GM19043 (cell line): ENCODE results near the gene IGSF9B.

ENCODE experiments used
- ATAC-seq: cut with Tn5 transposase; IDR thresholded peaks from one replicate; pipeline ENCODE4 v1.9.1; 2021; ENCODE audit warnings: low read depth; ENCODE audit not compliant: unreplicated experiment

Gene IGSF9B

DNA sequence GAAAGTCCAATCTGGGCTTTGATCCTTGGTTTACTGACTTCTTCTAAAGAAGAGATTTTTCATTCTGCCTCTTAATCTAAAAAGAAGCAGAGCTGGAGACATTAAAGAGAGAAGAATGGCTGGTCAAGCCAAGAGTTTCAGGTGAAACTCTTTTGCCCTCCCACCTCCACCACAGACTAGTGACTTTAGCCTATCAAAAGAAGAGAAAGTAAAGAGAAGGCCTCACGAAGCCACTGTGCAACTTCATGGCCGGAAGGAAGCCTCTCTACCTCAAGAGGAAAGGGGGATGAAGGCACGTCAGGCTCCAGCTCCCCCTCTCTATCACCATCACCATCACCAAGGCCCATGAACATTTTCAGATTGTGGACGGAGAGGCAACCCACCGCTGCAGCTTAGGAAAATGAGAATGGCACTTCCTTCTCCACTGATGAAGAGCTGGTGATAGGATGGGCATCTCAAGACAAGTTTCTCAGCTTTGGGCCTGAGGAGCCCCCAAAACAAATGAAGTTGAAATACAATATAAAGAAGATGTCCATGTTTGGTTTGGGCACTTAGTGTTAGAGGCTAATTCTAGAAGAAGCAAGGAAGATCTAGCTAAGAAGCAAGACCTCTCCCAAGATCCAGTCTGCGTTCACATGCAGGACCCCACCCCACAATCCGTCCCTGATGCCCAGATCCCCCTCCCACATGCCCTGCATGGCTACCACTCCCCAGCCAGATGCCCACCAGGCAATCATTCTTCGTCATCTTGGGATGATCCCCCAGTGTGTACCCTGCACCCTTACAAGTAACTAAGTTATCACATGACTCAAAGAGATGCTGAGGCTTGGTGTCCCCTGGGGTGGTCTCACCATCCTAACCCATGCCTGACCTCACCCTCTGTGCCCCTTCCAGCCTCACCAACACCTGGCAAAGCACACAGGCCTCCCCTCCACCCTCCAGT lies 52.6 kb downstream of the IGSF9B start:
- ATAC-seq, result no peak

DNA sequence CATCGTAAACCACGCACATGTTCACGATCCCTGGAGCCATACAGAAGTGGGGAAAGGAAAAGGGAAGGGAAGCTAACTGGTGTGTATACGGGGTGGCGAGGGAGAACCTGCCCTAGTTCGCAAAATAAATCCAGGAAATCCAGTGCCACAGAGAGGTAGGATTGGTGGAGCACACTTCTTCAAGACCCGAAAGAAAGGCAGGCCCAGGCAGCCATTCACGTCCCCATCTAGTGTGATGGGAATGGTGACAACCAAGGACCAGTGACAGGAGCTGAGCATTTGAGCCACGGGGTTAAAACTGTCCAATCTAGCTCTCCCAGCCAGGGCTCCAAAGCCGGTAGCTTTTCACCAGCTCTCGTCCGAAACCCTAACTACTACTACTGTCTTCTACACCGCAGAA lies 53.7 kb downstream of the IGSF9B start:
- ATAC-seq, result no peak

- ATAC-seq, result no peak
Observed at GRCh38 chr11:133902506-133902905, 54.3 kb downstream of the IGSF9B start.

DNA sequence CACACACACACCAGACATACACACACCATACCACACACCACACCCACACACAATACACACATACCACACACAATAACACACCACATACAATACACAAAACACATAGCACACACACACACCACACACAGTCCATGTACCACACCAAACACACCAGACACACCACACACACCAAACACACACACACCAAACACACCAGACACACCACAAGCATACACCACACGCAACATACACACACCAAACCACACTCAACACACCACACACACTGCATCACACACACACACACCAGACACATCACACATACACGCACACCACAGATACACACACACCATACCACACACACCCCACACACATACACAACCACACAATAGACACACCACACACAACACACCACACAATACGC lies 54.8 kb downstream of the IGSF9B start:
- no peak for ATAC-seq

DNA sequence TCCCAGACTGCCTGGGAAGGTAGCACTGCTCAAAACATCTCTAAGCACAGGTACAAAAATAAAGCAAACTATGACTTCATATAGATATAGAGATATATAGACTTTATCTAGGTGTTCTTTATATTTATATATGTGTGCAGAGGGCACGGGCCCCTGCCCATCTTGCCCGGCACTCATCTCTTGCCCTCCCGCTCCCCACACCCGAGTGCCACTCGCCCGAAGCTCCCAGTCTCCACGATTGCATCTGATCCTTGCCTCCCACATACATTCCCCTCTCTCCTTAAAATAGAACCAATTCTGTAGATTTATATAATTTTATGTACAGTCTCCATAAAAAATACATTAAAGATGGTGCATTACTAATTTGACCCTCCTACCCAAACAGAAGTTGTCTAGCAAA lies 55.5 kb downstream of the IGSF9B start:
- no peak for ATAC-seq

- no peak for ATAC-seq
Observed at GRCh38 chr11:133900176-133901105, 56.3 kb downstream of the IGSF9B start.

DNA sequence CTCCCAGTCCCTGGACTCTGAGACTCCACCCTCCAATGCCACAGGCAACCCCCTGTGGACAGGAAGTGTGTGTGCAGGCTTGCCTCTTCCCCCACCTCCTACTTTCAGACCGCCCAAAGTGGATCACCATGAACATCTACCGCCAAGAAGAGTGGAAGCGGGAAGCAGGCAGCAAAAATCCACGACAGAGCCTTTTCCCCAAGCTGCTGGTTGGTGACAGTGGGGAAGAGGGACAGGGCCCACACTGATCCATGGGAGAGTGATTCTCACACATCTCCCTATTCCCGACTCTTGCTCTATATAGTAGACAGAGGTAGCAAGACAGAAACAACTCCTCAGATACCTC lies 58.0 kb downstream of the IGSF9B start:
- ATAC-seq, result no peak

- ATAC-seq, result no peak
Observed at GRCh38 chr11:133898031-133898769, 58.6 kb downstream of the IGSF9B start.

GRCh38 chr11:133897331-133897650 lies 59.5 kb downstream of the IGSF9B start:
- ATAC-seq, result no peak

- ATAC-seq, result no peak
Observed at GRCh38 chr11:133896642-133897330, 60.0 kb downstream of the IGSF9B start.

GRCh38 chr11:133896028-133896427 lies 60.7 kb downstream of the IGSF9B start:
- peak; percentile 34 for ATAC-seq

DNA sequence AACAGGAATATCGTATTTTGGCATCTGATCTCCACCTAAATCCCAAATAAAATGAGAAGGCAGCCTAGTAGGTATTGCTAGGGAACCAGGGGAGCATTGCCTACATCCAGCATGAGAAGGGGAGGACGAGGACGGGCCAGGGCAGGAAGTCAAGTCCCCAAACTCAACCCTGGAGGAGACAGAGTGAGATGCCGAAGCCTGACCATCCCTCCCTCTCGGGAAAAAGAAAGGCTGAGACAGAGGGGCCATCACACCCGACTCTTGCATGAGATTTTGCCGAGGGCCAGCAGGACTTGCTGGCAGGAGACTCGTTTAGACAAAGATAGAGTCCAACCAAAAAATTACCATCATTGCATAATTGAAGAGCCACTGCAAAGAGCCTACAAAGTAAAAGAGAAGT lies 61.2 kb downstream of the IGSF9B start:
- peak; percentile 13 for ATAC-seq

DNA sequence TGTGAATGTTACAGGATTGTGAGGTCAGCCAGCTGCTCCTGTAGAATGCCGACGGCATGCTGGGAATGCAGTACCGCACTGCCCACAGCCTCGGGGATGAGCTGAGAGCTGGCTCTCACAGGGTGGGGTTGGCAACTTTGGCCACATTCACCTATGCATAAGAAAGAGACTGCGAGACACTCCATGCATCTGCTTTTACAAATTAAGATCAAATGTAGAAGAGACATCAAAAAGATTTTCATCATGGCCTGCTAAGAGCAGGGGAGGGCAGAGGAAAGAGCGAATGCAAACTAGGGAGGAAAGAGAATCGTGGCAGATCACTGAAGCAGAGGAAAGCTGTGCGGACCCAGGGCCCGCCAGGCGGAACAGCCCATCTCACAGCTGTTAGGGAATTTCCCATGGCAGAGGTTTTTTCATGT lies 61.7 kb downstream of the IGSF9B start:
- ATAC-seq, result peak; percentile 58

DNA sequence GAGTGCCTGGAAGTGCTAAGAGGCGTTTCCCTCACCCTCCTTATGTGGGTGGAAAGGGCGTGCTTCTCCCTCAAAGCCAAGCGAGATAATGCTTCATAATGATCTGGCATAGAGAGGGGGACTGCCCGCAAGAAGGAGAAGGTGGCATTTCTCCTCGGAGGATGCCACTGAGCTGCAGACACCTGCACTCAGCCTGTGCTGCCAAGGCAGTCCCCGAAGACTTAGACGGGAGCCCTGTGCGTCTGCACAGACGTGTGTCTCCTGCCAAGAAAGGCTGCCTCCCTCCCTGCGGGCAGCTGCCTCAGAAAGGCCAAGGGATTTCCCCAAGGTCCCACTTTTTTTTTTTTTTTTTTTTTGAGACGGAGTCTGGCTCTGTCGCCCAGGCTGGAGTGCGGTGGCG lies 63.4 kb downstream of the IGSF9B start:
- ATAC-seq, result no peak

- no peak for ATAC-seq
Observed at GRCh38 chr11:133892584-133893380, 64.0 kb downstream of the IGSF9B start.

GRCh38 chr11:133892126-133892525 lies 64.6 kb downstream of the IGSF9B start:
- no peak for ATAC-seq

- ATAC-seq, result no peak
Observed at GRCh38 chr11:133889893-133890292, 66.9 kb downstream of the IGSF9B start.

DNA sequence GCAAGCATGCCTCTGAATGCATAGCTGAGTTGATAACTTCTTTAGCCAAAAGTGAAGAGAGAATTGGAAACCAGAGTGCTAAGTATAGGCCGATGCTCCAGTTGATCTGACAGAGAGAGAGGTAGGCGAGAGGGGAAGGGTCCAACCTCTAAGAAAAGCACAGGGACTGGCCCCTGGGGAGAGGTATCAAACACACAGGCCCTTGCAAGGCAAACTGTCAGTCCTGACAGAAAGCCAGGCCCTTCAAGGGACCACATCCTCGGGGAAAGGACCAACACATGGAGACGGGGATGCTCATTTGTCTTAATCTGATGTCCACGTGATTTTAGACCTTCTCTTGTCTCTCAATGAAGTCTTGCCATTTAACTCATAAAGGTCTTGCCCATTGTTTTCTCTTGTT lies 67.6 kb downstream of the IGSF9B start:
- ATAC-seq, result no peak

DNA sequence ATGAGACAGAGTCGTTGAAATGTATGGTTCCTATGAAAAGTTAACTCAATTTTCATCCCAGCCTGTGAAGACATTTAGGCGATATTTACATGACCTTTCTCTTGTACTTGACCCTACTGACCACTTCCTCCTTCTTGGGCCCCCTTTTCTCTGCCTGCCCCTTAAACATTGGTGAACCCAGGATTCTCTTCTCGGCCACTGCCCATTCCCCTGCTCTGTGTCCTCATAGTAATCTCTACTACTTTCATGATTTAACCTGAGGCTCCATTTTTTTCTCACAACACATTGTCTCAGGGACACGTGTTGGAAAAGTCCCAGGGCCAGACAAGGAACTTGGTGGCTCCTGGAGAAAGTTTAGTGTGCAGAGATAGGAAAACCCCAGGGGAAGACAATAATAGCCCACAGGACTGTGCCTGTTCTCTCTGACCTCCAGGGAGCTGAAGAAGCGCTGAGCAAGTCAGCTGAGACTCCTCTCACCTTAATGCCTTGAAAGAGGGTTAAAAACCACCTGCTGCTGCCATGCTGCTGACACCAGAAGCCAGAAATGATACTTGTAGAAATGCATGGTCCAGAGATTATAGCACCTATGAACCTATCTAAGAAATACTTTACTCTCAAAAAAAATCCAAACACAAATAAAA lies 69.0 kb downstream of the IGSF9B start:
- ATAC-seq, result no peak
